ENCODE measurements around the gene SYT7. TPM values are rescaled to one million over a fixed set of nuclear protein-coding genes. Genes with fewer than 3 reads are reported as not detected.
A peak's percentile ranks its signal among the peaks of the same experiment; 100 is the strongest.

Gene SYT7
- total RNA-seq, 1 donor from 2014 or later: 4.8 TPM

DNA sequence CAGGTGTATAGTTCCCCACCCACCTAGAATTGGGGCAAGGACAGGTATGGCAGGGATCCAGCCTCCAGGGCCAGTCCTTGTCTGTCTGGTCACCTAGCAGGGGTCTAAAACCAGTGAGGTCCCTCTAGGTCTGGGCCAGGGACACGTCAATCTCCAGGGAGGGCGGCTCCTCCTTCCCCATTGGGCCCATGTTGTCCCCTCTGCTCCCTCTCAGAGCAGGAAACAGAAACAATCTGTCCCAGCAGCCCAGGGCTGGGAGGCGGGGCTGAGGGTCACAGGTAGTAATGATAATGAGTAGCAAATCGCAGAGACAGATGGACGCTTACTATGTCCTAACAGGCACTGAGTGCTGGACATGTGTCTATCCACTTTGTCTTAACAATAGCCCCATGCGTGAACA is 22.8 kb upstream of the SYT7 start:
- no peak overlapping the region for H3K27ac ChIP-seq

DNA sequence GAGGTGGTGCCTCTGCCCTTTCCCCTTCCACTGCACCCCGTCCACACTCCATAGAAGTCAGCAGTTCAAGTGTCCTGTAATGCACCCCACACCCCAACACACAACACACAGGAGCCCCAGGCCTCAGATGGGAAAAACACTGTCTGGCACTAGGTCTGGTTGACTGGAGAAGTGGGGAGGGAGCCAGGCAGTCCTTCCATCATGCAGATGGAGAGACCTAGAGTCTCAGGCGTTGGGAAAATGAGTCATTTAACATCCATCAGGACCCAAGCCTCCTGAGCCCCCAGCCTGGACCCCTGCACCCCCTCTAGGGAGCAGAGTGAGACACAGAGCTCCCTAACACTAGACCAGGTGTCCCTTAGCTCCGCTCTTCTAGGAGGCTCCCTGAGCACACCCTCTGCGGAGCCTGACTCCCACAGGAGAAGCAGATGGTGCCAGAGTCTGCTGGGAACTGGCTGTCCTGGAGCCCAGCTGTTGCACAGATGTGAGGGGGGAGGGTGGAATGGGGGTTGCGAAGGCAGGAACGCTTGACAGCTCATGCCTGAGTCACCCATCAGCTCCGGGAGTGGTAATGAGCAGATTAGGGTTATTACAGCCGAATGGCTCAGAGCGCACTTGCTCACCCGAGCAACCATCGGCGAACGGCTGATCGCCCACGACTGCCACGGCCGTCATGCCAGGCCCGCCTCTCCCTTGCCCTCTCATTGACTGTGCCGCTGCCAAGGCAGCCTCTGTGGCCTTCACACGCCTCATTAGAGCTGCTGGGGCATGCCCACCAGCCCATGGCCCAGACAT is 22.1 kb upstream of the SYT7 start:
- TF ChIP-seq, protein P1, sequence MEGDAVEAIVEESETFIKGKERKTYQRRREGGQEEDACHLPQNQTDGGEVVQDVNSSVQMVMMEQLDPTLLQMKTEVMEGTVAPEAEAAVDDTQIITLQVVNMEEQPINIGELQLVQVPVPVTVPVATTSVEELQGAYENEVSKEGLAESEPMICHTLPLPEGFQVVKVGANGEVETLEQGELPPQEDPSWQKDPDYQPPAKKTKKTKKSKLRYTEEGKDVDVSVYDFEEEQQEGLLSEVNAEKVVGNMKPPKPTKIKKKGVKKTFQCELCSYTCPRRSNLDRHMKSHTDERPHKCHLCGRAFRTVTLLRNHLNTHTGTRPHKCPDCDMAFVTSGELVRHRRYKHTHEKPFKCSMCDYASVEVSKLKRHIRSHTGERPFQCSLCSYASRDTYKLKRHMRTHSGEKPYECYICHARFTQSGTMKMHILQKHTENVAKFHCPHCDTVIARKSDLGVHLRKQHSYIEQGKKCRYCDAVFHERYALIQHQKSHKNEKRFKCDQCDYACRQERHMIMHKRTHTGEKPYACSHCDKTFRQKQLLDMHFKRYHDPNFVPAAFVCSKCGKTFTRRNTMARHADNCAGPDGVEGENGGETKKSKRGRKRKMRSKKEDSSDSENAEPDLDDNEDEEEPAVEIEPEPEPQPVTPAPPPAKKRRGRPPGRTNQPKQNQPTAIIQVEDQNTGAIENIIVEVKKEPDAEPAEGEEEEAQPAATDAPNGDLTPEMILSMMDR (IDR thresholded peaks at IDR 0.05): no peak
- no peak overlapping the region for H3K27ac ChIP-seq
- no peaks in the 10 kb centered on the region for H3K4me1 ChIP-seq
- no peaks in the 10 kb centered on the region for H3K9me3 ChIP-seq
- ATAC-seq (peak; percentile 55), DNase-seq (peak; percentile 71)
- H3K4me3 ChIP-seq: no peak overlapping the region
- no peaks in the 10 kb centered on the region for H3K36me3 ChIP-seq
- intact Hi-C loops (cut with DNase I): no loop called here
- H3K27me3 ChIP-seq: no peaks in the 10 kb centered on the region

More for the DNA sequence above, 22.8 kb upstream of the SYT7 start:
- peaks cover 2% of the 10 kb centered on the region for H3K27me3 ChIP-seq
- DNase-seq (no peak), ATAC-seq (no peak)
- H3K4me1 ChIP-seq: no peaks in the 10 kb centered on the region
- H3K4me3 ChIP-seq: no peak overlapping the region
- intact Hi-C loops (cut with DNase I): no loop called here
- no peaks in the 10 kb centered on the region for H3K9me3 ChIP-seq
- H3K36me3 ChIP-seq: no peaks in the 10 kb centered on the region
- TF ChIP-seq, protein P1 (IDR thresholded peaks at IDR 0.05): no peak

DNA sequence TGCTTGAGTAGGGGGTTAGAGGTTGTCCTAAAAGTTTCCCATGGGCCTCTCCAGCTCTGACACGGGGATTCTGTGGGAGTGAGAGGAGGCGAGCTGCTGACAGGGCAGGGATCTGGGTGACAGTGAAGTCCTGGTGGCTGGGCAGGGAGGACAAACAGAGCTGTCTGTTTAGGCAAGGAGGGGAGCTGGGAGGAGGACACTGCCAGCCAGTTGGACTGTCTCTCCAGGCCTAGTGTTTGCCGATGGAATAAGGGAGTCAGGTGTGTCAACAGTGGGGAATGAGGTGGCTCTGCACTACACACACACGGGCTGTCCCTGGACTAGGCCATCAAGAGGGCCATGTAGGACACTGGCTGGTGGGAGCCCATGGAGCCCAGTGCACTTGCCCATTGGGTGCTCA is 20.6 kb upstream of the SYT7 start:
- Histone ChIP-seq H3K4me3 (no peak overlapping the region), H3K4me1 (no peaks in the 10 kb centered on the region), H3K27ac (no peak overlapping the region), H3K36me3 (no peaks in the 10 kb centered on the region), H3K9me3 (no peaks in the 10 kb centered on the region), H3K27me3 (no peaks in the 10 kb centered on the region)
- TF ChIP-seq, protein P1 (IDR thresholded peaks at IDR 0.05): no peak
- DNase-seq (no peak), ATAC-seq (no peak)
- intact Hi-C loops (cut with DNase I): no loop called here

DNA sequence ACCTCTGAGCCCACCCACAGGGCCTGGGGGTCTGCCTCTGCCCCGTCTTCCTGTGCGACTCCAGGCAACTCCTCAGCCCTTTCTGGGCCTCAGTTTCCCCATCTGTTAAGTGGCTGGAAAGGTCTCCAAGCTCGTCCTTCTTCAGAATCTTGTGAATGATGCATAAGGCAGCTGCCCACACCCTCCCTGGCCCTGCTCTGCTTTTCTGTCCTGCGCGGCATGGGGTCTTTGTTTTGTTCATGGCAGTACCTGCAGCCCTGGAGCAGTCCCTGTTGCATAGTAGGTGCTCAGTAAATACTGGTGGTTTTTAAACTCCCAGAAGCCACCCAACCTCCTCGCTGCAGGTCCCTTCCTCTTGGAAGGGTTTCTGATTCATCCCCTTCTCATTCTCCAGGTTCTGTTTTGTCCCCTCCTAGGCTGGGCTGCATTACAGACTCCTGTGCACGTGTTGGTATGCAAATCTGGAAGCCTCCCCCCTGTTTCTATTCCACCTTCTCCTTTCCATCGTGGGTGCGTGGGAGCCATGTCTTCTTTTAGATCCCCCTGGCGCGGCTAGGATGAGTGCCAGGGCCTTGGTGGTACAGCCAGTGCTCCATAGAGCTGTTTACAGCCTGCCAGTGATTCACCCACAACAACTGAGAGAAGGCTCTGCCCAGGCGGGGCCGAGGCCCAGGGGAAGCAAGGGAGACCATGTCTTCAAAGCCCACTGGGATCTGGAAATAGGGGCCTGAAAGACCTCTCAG is 19.3 kb upstream of the SYT7 start:
- DNase-seq: no peak
- ATAC-seq: no peak
- Histone ChIP-seq H3K27me3 (no peaks in the 10 kb centered on the region), H3K9me3 (no peaks in the 10 kb centered on the region), H3K4me1 (peaks cover 4% of the 10 kb centered on the region), H3K36me3 (no peaks in the 10 kb centered on the region), H3K4me3 (no peak overlapping the region), H3K27ac (no peak overlapping the region)
- intact Hi-C loops (cut with DNase I): no loop called here
- TF ChIP-seq, protein P1 (IDR thresholded peaks at IDR 0.05): no peak

DNA sequence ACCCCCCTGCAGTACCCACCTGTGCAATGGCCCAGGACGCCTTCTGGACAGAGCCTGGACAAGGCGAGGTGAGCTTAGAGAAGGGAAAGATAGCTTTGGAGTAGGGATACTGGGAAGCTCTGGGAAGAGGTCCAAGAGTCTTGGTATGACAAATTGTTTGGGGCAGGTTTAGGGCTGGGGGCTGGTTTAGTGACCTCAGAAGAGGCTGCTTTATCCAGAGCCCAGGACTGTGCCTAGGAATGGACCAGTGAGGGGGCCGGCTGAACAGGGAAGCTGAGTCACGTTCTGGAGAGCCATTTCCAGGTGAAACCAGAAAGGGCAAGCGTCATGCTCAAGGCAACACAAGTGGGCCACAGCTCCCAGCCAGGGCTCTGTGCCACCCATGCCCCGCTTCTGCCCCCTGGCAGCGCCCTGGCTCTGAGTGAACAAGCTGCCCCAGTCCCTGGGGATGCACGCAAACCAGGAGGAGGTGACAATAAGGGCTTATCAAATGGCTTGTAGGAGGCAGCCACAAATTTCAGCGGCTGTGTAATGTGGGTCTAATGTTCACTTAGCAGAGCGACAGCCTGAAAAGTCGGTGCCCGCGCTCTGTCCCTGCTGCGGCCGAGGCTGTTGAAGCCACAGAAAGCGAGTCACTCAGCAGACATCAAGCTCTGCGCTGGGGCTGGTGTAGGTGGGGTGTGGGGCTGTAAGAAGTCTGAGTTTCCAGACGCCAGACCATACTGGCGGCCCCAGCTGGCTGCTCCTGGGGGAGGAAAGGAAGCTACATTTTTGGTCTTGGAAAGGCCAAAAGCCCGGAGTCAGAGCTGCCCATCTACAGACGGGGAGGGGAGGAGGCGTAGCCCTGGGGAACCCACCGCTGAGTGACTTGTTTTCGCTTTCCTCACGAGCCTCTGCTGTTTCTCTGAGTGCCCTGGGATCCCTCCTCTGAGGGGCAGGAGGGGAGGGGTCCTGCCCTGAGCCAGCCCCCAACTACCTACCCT is 18.3 kb upstream of the SYT7 start:
- Histone ChIP-seq H3K4me1 (peaks cover 4% of the 10 kb centered on the region), H3K9me3 (no peaks in the 10 kb centered on the region), H3K27me3 (no peaks in the 10 kb centered on the region), H3K27ac (no peak overlapping the region), H3K4me3 (no peak overlapping the region), H3K36me3 (no peaks in the 10 kb centered on the region)
- TF ChIP-seq, protein P1 (IDR thresholded peaks at IDR 0.05): no peak
- intact Hi-C loops (cut with DNase I): no loop called here
- ATAC-seq: no peak
- DNase-seq: no peak
